Osteocyte (in vitro differentiated cells): ENCODE results near the gene RARG. TPM values are rescaled to one million over a fixed set of nuclear protein-coding genes. Genes with fewer than 3 reads are reported as not detected.
A peak's percentile ranks its signal among the peaks of the same experiment; 100 is the strongest.

Experiments used
- DNase-seq: peaks from one replicate; pipeline ENCODE4 v3.0.0; 2021; ENCODE audit warnings: mixed read lengths; ENCODE audit not compliant: unreplicated experiment; ENCODE audit errors: extremely low spot score
- H3K27ac Mint-ChIP-seq: one replicate; pipeline ENCODE4 v1.8.0; 2021; ENCODE audit warnings: mild to moderate bottlenecking, mixed read lengths; ENCODE audit not compliant: unreplicated experiment
- H3K27me3 Mint-ChIP-seq: one replicate; pipeline ENCODE4 v1.8.0; 2021; ENCODE audit warnings: mixed read lengths; ENCODE audit not compliant: unreplicated experiment
- H3K36me3 Mint-ChIP-seq: one replicate; pipeline ENCODE4 v1.8.0; 2021; ENCODE audit warnings: mixed read lengths; ENCODE audit not compliant: unreplicated experiment
- H3K4me1 Mint-ChIP-seq: one replicate; pipeline ENCODE4 v1.8.0; 2021; ENCODE audit warnings: mixed read lengths; ENCODE audit not compliant: unreplicated experiment
- H3K4me3 Mint-ChIP-seq: one replicate; pipeline ENCODE4 v1.8.0; 2021; ENCODE audit warnings: mild to moderate bottlenecking, moderate library complexity, mixed read lengths; ENCODE audit not compliant: unreplicated experiment
- H3K9me3 Mint-ChIP-seq: one replicate; pipeline ENCODE4 v1.8.0; 2021; ENCODE audit warnings: mixed read lengths; ENCODE audit not compliant: unreplicated experiment
- CTCF ChIP-seq: fragments of 200-600 bp; sonication (generic); IDR thresholded peaks from 2 replicates; pipeline ENCODE4 v1.5.0; 2021; ENCODE audit warnings: antibody characterized with exemption, mild to moderate bottlenecking, moderate library complexity
- long read RNA-seq: library from polyadenylated mRNA; unstranded; transcript quantifications from one replicate; pipeline ENCODE4 v2.0.0, GENCODE V29; 2021
- total RNA-seq: library from RNA; stranded (reverse); gene quantifications from 2 replicates; pipeline ENCODE4 v1.2.1, GENCODE V29; 2021

The RARG gene
- 31.6 and 34.9 TPM in 2 replicates for total RNA-seq
- long read RNA-seq, partial matches to known transcripts = 6 of 11 reads
- long read RNA-seq, other reads (novel, unspliced or antisense) = 3 of 11 reads

GRCh38 chr12:53231921-53232645, at the start of gene RARG:
Gene RARG, minus strand, starts transcription at chr12:53232209. Its CDS starts 4,664 bp downstream, at chr12:53227545.
- peaks cover under 1% of the 10 kb centered on the region for H3K36me3 Mint-ChIP-seq
- no peak for TF ChIP-seq CTCF
- no peaks in the 10 kb centered on the region for H3K9me3 Mint-ChIP-seq
- peaks cover 55% of the 10 kb centered on the region for H3K4me1 Mint-ChIP-seq
- H3K27ac Mint-ChIP-seq = peak within 1 kb of the TSS; percentile 78
- H3K27me3 Mint-ChIP-seq = peaks cover 5% of the 10 kb centered on the region
- DNase-seq = peak; percentile 91
- H3K4me3 Mint-ChIP-seq = peak within 1 kb of the TSS; percentile 83

GRCh38 chr12:53279888-53280498, 48.0 kb upstream of the RARG start:
- DNase-seq = no peak
- H3K27me3 Mint-ChIP-seq = no peaks in the 10 kb centered on the region
- no peaks in the 10 kb centered on the region for H3K4me1 Mint-ChIP-seq
- no peak for TF ChIP-seq CTCF
- H3K9me3 Mint-ChIP-seq = no peaks in the 10 kb centered on the region
- no peak overlapping the region for H3K27ac Mint-ChIP-seq
- peaks cover 3% of the 10 kb centered on the region for H3K36me3 Mint-ChIP-seq
- no peak overlapping the region for H3K4me3 Mint-ChIP-seq

- Mint-ChIP-seq H3K4me1 (no peaks in the 10 kb centered on the region), H3K27me3 (no peaks in the 10 kb centered on the region)
- no peak for DNase-seq
These were observed 47.4 kb upstream of the RARG start for GRCh38 chr12:53279283-53279869.

GRCh38 chr12:53277981-53278380, 46.0 kb upstream of the RARG start:
- no peak for DNase-seq
- Mint-ChIP-seq H3K27me3 (no peaks in the 10 kb centered on the region), H3K36me3 (peaks cover 3% of the 10 kb centered on the region), H3K9me3 (no peaks in the 10 kb centered on the region), H3K27ac (no peak overlapping the region), H3K4me1 (no peaks in the 10 kb centered on the region), H3K4me3 (no peak overlapping the region)
- no peak for TF ChIP-seq CTCF

More at GRCh38 chr12:53279283-53279869, 47.4 kb upstream of the RARG start:
- Mint-ChIP-seq H3K9me3 (no peaks in the 10 kb centered on the region), H3K4me3 (no peak overlapping the region), H3K27ac (no peak overlapping the region), H3K36me3 (peaks cover 3% of the 10 kb centered on the region)
- TF ChIP-seq CTCF = no peak

GRCh38 chr12:53276511-53276910, 44.5 kb upstream of the RARG start:
- DNase-seq = no peak
- Mint-ChIP-seq H3K36me3 (peaks cover 3% of the 10 kb centered on the region), H3K9me3 (no peaks in the 10 kb centered on the region), H3K27me3 (no peaks in the 10 kb centered on the region), H3K4me1 (no peaks in the 10 kb centered on the region), H3K27ac (no peak overlapping the region), H3K4me3 (no peak overlapping the region)
- TF ChIP-seq CTCF = no peak
